Activated CD4-positive, alpha-beta T cell treated with anti-CD3 and anti-CD28 coated beads, Interleukin-2, amount 50 U/mL, for 1 hour (primary cell): Measurements from ENCODE around the gene EME1.
"Not testable (repeated sequence)": the region's sequence is repeated elsewhere in the genome, so short reads cannot be mapped to it uniquely, and the experiment has no call there.

Source experiments
- DNase-seq: peaks from one replicate; pipeline ENCODE4 v3.0.0-alpha.2; 2020

The EME1 gene, protein sequence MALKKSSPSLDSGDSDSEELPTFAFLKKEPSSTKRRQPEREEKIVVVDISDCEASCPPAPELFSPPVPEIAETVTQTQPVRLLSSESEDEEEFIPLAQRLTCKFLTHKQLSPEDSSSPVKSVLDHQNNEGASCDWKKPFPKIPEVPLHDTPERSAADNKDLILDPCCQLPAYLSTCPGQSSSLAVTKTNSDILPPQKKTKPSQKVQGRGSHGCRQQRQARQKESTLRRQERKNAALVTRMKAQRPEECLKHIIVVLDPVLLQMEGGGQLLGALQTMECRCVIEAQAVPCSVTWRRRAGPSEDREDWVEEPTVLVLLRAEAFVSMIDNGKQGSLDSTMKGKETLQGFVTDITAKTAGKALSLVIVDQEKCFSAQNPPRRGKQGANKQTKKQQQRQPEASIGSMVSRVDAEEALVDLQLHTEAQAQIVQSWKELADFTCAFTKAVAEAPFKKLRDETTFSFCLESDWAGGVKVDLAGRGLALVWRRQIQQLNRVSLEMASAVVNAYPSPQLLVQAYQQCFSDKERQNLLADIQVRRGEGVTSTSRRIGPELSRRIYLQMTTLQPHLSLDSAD

DNA sequence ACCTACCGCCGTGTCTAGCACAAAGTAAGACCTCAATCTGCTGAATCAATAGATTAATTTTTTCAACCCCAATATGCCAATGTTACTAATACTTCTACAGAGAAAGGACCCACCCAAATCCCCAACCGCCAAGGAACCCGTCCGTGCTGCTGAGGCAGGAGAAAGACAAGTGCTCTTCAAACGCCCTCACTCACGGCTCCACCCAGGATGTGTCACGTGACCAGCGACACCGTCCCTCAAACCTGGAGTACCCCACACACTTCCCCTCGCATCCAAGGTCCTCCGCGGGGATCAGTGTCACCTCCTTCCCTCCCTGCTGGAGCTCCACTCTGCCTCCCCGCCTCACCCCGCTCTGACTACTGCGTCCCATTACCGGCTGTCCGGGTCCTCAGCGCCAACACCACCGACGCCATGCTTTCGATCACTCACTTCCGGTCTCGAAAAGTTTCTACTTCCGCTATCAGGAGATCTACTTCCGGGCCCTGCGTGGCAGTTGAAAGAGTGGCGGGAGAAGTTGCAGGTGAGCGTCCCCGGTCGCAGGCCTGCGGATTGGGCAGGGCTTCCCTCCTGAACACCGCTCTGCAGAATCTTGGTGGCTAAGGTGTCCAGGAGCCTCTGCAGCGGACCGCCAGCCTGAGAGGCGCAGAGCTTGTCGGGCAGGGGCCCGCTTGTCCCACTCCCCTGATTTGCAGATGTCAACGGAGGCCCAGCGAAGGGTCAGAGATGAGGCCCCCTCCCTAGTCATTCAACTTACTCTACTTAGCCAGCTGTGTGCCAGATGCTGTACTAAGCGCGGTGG, at the start of gene EME1, which contains the start of gene MRPL27:
Gene EME1, plus strand, starts transcription at position 472 of the 799 bp plus-strand sequence. CDS start 1,980 bp downstream, outside the sequence.
Gene MRPL27, minus strand, starts transcription at position 427 of the 799 bp plus-strand sequence. Its CDS starts 14 bp downstream, at position 413.
- peak; percentile 78 for DNase-seq

DNA sequence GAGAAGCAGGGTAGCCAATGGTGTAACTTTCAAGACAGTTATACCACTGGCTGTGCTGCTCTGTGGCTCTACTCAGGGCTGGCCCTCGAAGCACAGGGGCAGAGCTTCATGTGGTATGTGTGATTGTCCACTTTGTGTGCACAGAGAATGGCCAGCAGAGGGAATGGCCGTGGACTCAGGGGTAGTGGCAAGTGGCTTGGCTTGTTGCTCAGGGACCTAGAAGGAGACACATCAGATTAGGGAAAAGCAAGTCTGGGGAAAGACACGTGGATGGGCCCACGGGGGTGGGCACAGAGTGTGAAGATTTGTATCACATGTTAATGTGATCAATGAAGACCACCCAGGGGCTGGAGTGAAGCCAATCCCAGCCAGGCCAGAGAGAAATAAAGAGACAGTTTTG, 47.1 kb upstream of the EME1 start:
- no peak for DNase-seq

DNA sequence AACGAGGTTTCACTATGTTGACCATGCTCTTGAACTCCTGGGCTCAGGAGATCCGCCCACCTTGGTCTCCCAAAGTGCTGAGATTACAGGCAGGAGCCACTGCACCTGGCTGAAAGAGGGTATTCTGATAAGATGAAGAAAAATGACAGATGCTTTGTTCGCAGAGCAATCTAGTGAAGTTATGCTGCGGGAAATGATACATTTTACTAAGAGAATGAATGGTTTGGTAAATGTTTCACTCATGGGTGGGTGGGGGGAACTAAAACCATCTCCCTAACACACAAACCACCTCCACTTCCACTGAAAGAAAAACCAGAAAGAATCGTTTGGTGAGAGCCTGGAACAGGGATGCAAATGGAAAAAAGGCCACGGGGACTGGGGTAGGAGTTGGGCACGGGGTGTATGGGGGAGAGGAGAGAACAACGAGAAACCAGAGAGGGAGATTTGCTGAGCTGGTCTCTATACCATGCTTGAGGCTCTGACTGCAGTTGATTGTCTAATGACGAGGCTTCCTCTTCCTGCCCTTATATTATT, 46.1 kb upstream of the EME1 start:
- DNase-seq = no peak

DNA sequence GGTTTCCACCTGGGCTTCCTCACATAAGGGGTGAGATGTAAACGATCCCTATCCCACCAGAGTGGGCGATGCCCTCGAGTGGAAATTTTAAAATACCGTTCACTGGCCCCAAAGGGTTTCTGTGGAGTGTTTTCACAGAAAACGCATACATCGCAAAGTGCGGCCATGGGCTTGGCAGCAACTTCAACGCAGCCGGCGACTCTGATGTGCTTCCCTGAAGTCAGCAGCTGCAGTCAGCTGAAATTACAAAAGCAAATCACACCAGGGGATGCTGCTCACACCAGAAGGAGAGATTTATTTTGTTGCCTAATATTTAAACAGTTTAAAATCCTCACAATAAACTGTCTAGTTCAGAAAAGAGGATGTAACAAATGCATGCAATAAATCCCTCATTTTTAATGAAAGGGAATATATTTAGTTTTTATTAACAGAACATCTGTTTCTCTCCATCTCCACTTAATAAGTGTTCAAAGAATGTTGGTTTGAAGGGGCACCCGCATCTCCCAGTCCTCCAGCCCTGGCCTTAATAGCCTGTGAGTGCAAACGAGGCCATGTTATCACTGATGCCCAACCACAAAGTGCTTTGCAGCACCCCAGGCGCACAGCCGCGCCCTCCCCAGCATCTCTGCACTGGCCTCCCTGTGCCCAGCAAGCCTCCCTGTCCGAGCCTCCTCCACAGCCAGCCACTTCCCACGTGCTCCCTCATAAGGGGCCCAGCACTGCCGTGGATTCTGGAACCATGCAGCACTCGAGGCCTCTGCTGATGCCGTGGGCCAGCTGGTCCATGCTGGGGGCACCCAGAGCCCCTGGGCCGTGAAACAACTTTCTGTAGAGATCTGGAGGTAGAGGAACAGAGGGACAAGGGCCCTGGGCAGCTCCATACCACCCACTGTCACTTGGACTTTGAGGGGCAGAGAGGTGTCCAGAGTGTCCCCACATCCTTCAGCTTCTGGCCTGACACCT, 44.4 kb upstream of the EME1 start:
- DNase-seq = no peak

DNA sequence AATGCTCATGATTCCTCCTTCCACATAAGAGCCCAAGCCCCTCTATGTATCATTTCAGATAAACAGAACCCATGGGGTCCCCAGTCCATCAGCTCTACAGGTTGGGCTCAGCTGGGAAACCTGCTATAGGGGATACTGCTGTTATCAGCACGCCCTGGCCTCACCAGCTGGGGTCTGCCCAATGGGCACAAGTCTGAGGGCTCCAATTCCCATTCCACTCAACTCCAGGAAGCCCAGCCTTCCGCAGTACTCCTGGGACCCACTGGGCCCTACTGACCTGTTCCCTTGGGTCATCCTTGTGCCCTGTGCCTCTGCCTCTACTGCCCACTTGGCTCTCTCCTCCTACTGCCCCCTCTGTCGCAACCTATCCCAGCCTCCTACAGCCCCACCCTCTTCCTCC, 43.3 kb upstream of the EME1 start:
- DNase-seq = no peak

DNA sequence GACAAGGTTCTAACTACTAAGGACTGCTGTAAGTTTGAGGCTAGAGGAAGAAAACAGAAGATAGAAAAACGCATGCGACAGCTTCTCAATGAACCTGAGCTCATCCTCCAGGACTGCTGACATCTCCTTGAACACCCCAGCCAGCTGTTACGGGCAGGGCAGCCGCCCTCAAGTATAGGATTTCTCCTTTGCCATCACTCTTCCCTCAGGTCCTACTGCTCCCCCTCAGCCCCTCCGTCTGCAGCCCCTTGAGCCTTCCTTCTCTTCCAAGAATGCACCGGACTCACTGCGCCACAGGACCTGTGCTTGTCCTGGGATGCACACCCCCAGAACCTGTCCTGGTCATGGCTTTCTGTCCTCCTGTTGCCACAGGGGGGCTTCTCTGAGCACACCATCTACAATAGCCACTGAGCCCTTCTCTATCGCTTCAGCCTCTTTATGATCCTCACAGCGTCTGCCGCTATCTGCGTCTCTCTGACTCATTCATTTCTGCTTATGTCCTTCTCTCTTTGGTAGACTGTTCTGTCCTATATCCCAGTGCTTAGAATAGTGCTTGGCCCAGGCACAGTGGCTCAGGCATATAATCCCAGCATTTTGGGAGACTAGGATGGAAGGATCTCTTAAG, 42.8 kb upstream of the EME1 start:
- no peak for DNase-seq

DNA sequence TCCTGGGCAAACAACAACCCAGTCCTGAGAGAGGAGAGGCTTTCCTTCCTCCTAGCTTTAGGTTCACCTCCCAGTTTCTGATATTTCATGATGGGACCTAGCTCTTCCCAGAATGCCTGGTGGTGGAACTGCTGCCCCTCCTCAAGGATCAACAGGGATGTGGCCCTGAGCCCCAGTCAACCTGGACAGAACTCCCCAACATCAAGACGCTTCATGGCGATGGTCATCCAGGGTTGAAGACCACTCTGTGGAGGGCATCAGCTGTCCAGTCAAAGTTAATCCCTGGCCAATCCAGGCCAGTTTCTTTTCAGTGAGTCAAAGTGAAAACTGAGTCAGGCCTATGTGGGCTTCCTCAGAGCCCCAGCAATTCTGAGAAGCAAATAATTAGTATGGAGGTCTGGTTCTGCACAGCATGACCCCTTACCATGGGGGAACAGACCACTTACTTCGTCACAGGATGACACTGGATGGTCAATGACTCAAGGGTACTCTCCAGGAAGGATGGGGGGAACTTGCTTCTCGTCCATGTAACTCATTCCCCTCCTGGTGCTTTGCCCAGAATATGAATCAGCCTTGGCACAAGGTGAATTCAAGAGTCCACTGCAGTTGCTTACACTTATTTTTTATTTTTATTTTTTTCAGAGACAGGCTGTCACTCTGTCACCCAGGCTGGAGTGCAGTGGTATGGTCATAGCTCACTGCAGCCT, 41.8 kb upstream of the EME1 start:
- DNase-seq = no peak

DNA sequence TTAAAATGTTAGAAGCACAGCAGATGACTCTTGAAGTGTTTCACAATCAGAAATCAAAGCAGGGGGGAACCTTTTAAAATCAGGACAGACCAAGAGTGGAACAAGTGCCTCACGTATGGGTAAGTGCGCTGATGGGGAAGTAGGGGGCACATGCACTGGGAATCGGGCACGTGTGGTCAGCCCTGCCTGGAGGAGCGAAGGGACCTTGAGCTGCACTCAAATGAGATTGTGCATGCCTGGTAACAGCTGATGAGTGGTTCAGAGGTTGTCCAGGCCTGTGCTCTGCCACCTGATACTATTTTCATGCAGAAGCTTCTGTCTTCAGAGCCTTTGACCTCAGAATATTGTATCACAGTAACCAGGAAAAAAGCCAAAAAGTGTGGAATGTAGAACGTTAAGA, 40.8 kb upstream of the EME1 start:
- DNase-seq = no peak

DNA sequence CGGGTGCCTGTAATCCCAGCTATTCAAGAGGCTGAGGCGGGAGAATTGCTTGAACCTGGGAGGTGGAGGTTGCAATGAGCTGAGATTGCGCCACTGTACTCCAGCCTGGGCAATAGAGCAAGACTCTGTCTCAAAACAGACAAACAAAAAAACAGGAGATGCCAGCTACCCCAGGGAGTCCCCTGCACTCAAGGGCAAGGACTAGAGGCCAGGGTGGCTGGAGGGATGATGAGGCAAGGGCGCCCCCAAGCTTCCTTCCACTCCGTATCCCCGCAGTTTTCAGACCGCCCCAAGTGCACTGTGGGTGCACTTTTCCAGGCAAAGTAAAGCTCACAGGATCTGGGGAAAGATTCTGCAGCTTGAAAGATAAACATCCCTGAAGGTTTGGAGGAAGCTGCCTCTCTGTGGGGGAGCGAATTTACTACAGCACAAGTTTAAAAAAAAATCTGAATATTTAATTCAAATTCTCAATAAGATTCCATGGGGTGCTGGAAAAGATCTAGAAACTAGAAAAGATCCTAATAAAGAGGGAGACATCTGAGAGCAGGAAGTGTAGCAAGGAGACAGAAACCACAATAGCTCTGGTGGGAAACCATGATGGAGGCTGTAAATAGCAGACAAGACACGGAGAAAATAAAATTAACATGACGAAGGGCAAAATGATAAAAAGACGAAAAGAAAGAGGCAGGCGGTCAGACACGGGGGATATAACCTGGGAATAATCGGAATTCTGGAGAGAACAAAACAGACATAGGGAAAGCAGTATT, 39.6 kb upstream of the EME1 start:
- DNase-seq = not testable (repeated sequence)

DNA sequence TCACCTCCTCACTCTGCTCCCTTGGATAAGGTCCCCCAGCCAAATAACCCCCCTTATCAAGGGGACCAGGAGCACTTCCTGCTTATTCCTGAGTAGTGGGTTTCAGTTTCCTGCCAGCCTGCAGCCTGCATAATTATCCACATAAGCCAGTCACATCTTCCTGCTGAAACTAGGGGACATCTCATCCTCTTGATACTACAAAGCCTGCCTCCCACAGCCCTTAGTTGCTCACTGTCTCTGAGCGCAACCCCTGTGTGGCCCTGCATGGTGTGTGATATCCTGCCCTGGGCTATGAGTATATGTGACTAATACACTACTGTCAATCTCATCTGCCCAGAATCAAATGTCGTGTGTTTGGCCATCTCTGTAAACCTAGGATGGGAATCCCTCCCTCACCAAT, 35.1 kb upstream of the EME1 start:
- no peak for DNase-seq

DNA sequence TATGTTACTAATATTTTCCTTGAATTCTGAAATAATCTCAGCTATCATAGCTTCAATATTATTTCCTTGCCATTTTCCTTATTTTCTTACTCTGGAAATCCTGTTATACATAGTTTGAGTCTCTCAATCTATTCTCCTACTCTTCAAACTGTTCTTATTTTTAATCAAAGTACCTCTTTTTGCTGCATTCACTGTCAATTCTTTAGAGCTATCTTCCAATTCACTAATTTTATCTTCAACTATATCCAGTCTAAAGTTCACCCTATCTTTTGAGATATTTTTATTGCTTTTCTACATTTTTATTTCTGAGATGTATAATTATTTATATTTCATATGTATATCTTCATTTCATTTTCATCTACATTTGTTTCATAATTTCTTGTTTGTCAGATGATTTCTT, 34.4 kb upstream of the EME1 start:
- DNase-seq = no peak

DNA sequence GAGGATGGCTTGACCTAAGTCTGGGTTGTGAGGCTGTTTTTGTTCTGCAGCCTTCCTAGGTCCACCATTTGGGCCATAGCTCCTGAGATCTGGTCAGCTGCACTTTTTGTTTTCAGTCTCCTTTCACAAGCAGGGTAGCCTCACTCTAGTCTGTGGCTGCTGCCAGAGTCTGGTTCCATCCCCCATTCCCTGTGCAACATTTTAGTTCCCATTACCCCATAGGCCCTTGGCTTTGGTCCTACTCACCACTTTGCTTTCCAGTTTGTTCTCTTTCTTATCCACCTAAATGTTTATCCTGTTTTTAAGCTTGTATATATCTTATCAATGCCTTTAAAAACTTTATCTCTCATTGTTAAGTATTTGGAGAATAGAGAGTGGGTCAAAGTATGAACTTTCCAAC, 33.6 kb upstream of the EME1 start:
- DNase-seq = no peak

DNA sequence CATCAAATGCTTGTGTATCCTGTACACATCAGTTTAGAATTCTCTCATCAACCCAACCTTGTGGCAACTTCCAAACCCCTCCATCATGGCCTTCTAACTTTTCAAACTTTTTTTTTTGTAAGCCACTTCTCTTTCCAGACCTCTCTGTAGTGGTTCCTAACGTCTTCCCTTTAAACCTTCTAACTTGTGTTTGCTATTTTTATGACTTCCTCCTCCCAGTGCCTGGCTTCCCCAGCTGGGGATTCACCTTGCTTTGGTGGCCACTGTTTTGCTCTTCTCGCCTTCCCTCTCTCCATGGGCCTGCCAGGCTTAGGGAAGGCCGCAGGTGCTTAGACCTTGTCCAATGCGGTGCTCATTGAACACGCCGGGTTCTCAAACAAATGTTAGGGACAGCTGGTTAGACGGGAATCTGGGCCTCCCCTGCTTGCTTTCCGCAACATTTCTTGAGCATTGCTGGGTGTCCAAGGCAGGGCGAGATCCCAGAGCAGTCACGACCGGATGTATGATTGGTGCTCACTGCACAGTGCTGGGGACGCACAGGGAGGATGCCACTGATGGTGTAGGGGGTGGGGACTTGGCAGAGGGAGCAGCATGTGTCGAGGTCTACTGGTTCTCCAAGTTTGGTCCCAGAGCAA, 28.2 kb upstream of the EME1 start:
- no peak for DNase-seq

DNA sequence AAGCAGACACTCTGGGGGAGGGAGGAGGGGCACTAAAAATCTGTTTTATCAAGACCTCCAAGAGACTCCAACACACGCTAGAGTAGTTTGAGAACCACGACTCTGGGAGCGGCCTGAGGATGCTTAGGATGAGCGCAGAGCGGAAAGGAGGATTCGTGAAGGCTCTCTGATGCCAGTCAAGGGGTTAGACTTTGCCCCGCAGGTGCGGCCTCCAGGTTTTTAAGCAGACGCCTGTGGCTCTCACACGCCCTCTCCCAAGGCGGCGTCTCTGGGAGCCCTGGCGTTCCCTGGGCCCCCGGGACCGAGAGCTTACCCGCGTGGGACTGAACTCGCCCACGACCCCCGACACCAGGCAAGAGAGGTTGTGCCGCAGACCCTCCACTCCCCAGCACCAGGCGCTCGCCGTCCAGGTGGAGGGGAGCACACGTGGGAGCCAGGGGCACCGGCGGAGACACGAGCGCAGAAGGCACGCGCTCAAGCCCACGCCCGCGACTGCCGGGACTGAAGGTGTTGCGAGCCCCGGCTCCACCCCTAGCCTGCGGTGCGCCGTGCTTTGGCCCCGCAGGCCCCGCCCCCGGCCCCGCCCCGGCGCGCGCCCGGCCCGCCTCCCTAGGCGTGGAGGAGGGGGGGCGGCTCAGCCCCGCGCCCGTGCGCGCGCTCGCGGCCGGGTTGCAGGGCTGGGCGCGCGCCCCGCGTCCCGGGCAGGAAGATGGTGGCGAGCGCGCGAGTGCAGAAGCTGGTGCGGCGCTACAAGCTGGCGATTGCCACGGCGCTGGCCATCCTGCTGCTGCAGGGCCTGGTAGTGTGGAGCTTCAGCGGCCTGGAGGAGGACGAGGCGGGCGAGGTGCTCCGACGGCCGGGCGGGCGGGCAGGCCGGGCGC, 27.4 kb upstream of the EME1 start, which contains the start of gene XYLT2:
Gene XYLT2, plus strand, starts transcription at position 695 of the 881 bp plus-strand sequence. Its CDS starts 15 bp downstream, at position 710.
- peak; percentile 88 for DNase-seq

DNA sequence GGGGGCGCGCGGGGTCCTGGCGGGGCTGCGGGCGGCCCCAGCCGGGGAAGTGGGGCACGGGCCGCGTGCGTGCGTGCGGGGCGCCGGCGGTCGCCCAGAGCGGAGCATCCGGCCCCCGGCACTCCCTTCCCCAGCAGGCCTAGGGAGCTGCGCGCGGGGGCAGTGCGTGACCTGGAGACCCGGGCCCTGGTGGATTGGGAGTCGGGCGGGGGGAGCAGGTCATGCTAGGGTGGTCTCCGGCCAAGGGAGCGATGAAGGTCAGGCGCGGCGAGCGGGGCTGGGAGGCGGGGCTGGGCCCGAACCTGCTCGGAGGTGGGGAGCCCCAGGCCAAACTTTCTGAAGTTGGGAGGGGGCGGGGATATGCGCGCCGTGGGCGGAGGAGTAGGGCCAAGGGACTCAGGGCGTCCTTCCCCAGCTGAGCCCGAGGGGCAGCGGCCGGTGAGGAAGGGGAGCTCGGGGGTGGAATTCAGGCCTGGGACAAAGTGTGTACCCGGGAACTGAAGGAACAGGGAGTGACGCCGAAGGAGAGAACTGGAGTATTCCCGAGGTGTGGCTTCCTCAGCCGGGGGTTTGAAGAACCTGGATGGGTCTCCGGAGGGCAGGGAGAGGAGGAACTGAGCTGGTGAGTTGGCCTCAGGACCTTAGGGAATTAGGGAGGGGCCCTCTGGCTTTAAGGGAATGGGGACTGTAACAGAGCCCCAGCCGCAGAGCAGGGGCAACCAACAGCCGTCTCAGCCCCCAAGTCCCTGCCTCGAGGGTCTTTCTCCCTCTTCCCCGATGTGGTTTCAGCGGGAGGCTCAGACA, 26.5 kb upstream of the EME1 start:
- peak; percentile 19 for DNase-seq

DNA sequence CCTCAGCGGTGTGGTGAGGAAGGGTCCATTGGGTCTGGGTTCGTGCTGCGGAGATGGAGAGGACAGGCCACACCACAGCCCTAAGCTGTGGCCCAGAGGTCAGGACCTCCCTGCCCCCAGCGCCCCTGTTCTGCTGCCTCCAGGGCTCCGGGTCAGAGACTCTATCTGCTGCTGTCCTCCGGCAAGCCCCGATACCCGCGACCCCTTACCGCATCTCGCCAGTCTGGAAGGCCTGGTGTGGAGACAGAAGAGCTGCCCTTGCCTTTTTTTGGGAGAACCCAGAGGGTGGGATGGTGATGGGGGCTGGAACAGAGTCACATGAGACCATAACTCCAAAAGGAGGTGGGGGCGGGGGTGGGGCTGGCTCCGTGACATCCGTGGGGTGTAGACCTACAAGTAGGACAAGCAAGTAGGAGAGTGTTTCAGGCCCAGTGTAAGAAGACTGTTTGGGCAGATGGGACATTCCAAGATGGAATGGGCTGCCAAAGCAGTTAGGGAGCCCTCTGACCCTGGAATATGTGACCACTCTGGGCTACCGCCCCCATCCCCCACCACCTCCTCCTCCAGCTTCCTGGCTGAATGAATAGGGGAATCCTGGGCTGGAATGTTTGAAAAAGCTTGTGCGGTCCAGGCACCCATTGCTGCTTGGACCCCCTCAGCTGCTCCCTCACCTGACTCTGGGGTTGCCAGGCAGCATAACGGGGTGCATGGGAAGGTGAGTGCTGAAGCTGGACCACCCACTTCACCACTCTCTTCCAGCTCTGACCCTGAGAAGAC, 25.7 kb upstream of the EME1 start:
- DNase-seq = no peak

DNA sequence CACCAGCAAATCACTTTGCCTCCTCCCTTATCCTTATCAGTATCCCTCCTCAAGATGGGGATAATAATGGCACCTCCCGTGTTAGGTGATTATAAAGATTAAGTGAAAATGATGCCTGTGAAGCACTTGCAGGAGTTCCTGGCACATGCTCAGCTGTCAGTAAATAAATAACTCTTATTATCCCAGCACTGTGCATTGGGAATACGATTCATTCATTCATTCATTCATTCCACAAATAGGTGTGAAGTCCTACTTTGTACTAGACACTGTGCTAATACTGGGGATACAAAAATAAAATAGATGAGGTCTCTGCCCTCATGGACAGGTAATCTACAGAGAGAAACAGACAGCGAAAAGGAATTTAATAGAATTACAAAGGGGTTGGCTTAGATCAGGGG, 25.1 kb upstream of the EME1 start:
- DNase-seq = no peak
